Naive thymus-derived CD4-positive, alpha-beta T cell (primary cell): ENCODE measurements around the gene MRPL33. TPM values are rescaled to one million over a fixed set of nuclear protein-coding genes. Genes with fewer than 3 reads are reported as not detected.
"Not testable (repeated sequence)": the region's sequence is repeated elsewhere in the genome, so short reads cannot be mapped to it uniquely, and the experiment has no call there.

Experiments used
- ATAC-seq: fragments of 150-1000 bp; cut with Tn5 transposase; 2 replicates; pipeline ENCODE4 v1.10.0; 2021; ENCODE audit warnings: mild to moderate bottlenecking, moderate library complexity
- CTCF ChIA-PET: fragments of 350-600 bp; sonication (Branson Sonifier 250); formaldehyde crosslinking; loops from one replicate; lab custom pipeline; 2021; ENCODE audit warnings: antibody characterized with exemption; lab: Charles Lee
- POLR2A ChIA-PET: fragments of 350-600 bp; sonication (Branson Sonifier 250); formaldehyde crosslinking; loops from one replicate; lab custom pipeline; 2021; ENCODE audit warnings: antibody characterized with exemption, inconsistent platforms; lab: Charles Lee
- DNase-seq, 9 donors: peaks; one replicate each; pipeline versions ENCODE4 v3.0.0 to v3.0.0-alpha.2; 2020 to 2022; ENCODE audit warnings: mixed read lengths in 1 of 9
- H3K27ac ChIP-seq: one replicate; pipeline ENCODE4 v1.7.0; 2013; ENCODE audit warnings: mild to moderate bottlenecking, low read depth, low read length, moderate library complexity
- H3K27me3 ChIP-seq, 2 donors: one replicate each; pipeline ENCODE4 v1.7.0; 2013; ENCODE audit warnings: low read length in 2 of 2, mild to moderate bottlenecking in 2 of 2, moderate library complexity in 2 of 2; ENCODE audit not compliant: control insufficient read depth in 2 of 2, insufficient read depth in 2 of 2
- H3K36me3 ChIP-seq, 3 experiments: 1 replicate in 2 of 3; 2 replicates in 1 of 3; pipeline ENCODE4 v1.7.0; 2013; ENCODE audit warnings: low read length in 3 of 3, mild to moderate bottlenecking in 3 of 3, moderate library complexity in 1 of 3; ENCODE audit not compliant: insufficient read depth in 3 of 3, control insufficient read depth in 2 of 3
- H3K4me1 ChIP-seq, 2 donors: one replicate each; pipeline ENCODE4 v1.7.0; 2013; ENCODE audit warnings: low read length in 2 of 2, mild to moderate bottlenecking in 2 of 2, moderate library complexity in 1 of 2; ENCODE audit not compliant: control insufficient read depth in 2 of 2, insufficient read depth in 2 of 2
- H3K4me3 ChIP-seq: 2 replicates; pipeline ENCODE4 v1.7.0; 2013; ENCODE audit warnings: mild to moderate bottlenecking, low read length
- H3K9me3 ChIP-seq, 3 experiments: 1 replicate in 2 of 3; 2 replicates in 1 of 3; pipeline ENCODE4 v1.7.0; 2013; ENCODE audit warnings: low read length in 3 of 3; ENCODE audit not compliant: control insufficient read depth in 2 of 3
- H3K27ac Mint-ChIP-seq, 9 donors: one replicate each; pipeline ENCODE4 v1.8.0; 2020 to 2022; ENCODE audit warnings: mixed read lengths in 9 of 9, mild to moderate bottlenecking in 8 of 9, moderate library complexity in 5 of 9, inconsistent platforms in 2 of 9
- H3K27me3 Mint-ChIP-seq, 5 donors: one replicate each; pipeline ENCODE4 v1.8.0; 2021 to 2022; ENCODE audit warnings: mixed read lengths in 5 of 5, mild to moderate bottlenecking in 1 of 5
- H3K36me3 Mint-ChIP-seq, 5 donors: one replicate each; pipeline ENCODE4 v1.8.0; 2020 to 2022; ENCODE audit warnings: mixed read lengths in 5 of 5, mild to moderate bottlenecking in 3 of 5, inconsistent platforms in 1 of 5
- H3K4me1 Mint-ChIP-seq, 7 donors: one replicate each; pipeline ENCODE4 v1.8.0; 2020 to 2022; ENCODE audit warnings: mixed read lengths in 7 of 7, mild to moderate bottlenecking in 3 of 7, inconsistent platforms in 1 of 7
- H3K4me3 Mint-ChIP-seq, 10 donors: one replicate each; pipeline ENCODE4 v1.8.0; 2020 to 2022; ENCODE audit warnings: mild to moderate bottlenecking in 10 of 10, mixed read lengths in 10 of 10, moderate library complexity in 6 of 10, inconsistent platforms in 2 of 10
- H3K9me3 Mint-ChIP-seq, 11 donors: one replicate each; pipeline ENCODE4 v1.8.0; 2020 to 2022; ENCODE audit warnings: mixed read lengths in 11 of 11, mild to moderate bottlenecking in 4 of 11, inconsistent platforms in 1 of 11, moderate library complexity in 1 of 11
- intact Hi-C, 2 donors: fragments of 100-400 bp; cut with micrococcal nuclease; formaldehyde crosslinking; loops; one replicate each; pipeline ENCODE4 v1.15.1; 2023
- polyA plus RNA-seq, 2 donors: library from polyadenylated mRNA; unstranded; fragments of 300-500 nt; fragmentation: Illumina TruSeq; gene quantifications; one replicate each; pipeline ENCODE4 v1.2.3, GENCODE V29; 2021
- total RNA-seq, 6 experiments: library from RNA in 5 of 6; stranded (reverse) in 5 of 6; gene quantifications; 1 replicate in 5 of 6; 2 replicates in 1 of 6; pipeline ENCODE4 v1.2.3 and lab custom pipeline; 2021 to 2026

The MRPL33 gene
- total and polyA plus RNA-seq, 7 experiments from 2014 or later = 27.3 to 233 (median 38.8) TPM

DNA sequence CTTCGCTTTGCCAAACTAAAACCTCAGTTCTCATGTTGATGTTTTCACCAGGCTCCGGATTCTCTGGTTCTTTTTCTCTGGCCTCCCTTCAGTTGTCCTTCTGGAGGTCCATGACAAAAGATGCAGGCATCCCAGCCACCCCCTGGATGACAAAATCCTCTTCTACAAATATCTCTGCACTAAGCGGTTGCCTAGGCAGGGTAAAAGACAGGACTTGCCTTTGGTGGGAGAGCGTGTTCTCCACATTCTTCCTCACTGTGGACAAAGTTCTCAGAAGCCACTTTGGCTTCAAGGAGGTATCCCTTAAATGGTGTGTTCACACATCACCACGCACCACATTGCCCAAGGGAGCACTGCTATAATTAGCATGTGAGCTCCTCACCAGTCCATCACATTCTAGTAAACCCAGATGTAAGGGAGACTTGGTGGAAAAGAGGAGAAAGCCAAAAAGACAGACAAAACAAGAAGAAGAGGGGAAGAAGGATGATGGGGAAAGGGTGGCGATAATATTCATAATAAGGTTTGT is 23.6 kb upstream of the MRPL33 start:
- H3K9me3 Mint-ChIP-seq = peaks cover 0 to 24% (median 13%) of the 10 kb centered on the region in 11 donors
- DNase-seq = no peak
- POLR2A ChIA-PET = no interaction called here
- no peaks in the 10 kb centered on the region for H3K36me3 ChIP-seq
- intact Hi-C loops = no loop called here
- peaks cover 0 to 10% (median 5%) of the 10 kb centered on the region in 5 donors for H3K36me3 Mint-ChIP-seq
- H3K27ac ChIP-seq = no peak overlapping the region
- no peak for ATAC-seq
- no peak overlapping the region for H3K4me3 Mint-ChIP-seq
- H3K4me1 Mint-ChIP-seq = no peaks in the 10 kb centered on the region
- peaks cover 0 to 25% (median 7%) of the 10 kb centered on the region in 5 donors for H3K27me3 Mint-ChIP-seq
- CTCF ChIA-PET = no interaction called here
- no peaks in the 10 kb centered on the region for H3K4me1 ChIP-seq
- no peak overlapping the region for H3K27ac Mint-ChIP-seq
- no peaks in the 10 kb centered on the region for H3K27me3 ChIP-seq
- H3K4me3 ChIP-seq = no peak overlapping the region
- H3K9me3 ChIP-seq = peaks cover 0 to 11% (median 0%) of the 10 kb centered on the region in 3 experiments

DNA sequence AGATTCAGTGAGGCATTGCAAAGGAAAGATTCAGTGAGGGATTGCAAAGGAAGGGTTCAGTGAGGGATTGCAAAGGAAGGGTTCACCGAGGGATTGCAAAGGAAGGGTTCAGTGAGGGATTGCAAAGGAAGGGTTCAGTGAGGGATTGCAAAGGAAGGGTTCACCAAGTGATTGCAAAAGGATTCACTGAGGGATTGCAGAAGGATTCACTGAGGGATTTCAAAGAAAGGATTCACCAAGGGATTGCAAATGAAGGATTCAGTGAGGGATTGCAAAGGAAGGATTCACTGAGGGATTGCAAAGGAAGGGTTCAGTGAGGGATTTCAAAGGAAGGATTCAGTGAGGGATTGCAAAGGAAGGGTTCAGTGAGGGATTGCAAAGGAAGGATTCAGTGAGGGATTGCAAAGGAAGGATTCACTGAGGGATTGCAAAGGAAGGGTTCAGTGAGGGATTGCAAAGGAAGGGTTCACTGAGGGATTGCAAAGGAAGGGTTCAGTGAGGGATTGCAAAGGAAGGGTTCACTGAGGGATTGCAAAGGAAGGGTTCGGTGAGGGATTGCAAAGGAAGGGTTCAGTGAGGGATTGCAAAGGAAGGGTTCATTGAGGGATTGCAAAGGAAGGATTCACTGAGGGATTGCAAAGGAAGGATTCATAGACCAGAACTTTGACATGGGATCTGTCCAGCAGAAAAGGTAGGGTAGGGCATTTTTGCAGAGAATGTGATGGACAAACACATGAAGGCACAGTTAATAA is 22.5 kb upstream of the MRPL33 start:
- H3K4me1 ChIP-seq, ATAC-seq, H3K27ac ChIP-seq, H3K36me3 ChIP-seq, H3K27ac Mint-ChIP-seq, H3K4me3 ChIP-seq, H3K4me1 Mint-ChIP-seq, intact Hi-C loops, CTCF ChIA-PET, DNase-seq, H3K27me3 ChIP-seq, H3K4me3 Mint-ChIP-seq: not testable (repeated sequence)
- POLR2A ChIA-PET = interaction anchor here (0.8 kb wide), 1 partner anchor 432 kb away, joined by 3 read pairs; no protein-coding TSS in a partner anchor
- H3K9me3 ChIP-seq = peaks cover 0 to 11% (median 0%) of the 10 kb centered on the region in 3 experiments
- peaks cover 0 to 24% (median 13%) of the 10 kb centered on the region in 11 donors for H3K9me3 Mint-ChIP-seq
- peaks cover 0 to 25% (median 6%) of the 10 kb centered on the region in 5 donors for H3K27me3 Mint-ChIP-seq
- peaks cover 0 to 10% (median 5%) of the 10 kb centered on the region in 5 donors for H3K36me3 Mint-ChIP-seq

DNA sequence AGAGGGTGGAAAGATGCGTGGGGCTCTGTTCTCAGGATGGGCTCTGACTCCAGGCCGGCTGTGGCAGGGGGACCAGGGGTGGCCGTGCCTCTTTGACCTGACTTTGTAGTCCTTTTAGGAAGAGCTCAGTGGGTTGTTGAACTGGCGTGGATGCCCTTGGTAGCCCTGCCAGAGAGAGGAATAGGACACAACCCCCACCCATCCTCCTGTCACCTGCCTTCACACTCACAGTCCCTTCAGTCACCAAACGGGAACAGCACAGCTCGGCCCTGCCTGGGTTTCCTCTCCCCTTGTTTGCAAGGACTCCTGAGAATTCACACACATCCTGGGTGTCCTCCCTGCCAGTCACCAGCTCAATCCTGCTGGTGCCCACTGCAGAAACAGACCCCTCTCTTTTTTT is 20.1 kb upstream of the MRPL33 start:
- peaks cover 0 to 15% (median 6%) of the 10 kb centered on the region in 5 donors for H3K27me3 Mint-ChIP-seq
- Histone ChIP-seq H3K4me1 (no peaks in the 10 kb centered on the region), H3K4me3 (no peak overlapping the region), H3K27me3 (no peaks in the 10 kb centered on the region), H3K36me3 (no peaks in the 10 kb centered on the region), H3K27ac (no peak overlapping the region), H3K9me3 (peaks cover 0 to 11% (median 0%) of the 10 kb centered on the region in 3 experiments)
- peaks cover 0 to 10% (median 0%) of the 10 kb centered on the region in 7 donors for H3K4me1 Mint-ChIP-seq
- H3K36me3 Mint-ChIP-seq = peaks cover 0 to 9% (median 5%) of the 10 kb centered on the region in 5 donors
- intact Hi-C loops = no loop called here
- no peak for ATAC-seq
- POLR2A ChIA-PET = no interaction called here
- no peak overlapping the region for H3K27ac Mint-ChIP-seq
- CTCF ChIA-PET = interaction anchor here (0.7 kb wide), 1 partner anchor 8 kb away, joined by 4 read pairs; no protein-coding TSS in a partner anchor
- H3K9me3 Mint-ChIP-seq = peaks cover 0 to 22% (median 13%) of the 10 kb centered on the region in 11 donors
- no peak overlapping the region for H3K4me3 Mint-ChIP-seq
- DNase-seq = no peak

DNA sequence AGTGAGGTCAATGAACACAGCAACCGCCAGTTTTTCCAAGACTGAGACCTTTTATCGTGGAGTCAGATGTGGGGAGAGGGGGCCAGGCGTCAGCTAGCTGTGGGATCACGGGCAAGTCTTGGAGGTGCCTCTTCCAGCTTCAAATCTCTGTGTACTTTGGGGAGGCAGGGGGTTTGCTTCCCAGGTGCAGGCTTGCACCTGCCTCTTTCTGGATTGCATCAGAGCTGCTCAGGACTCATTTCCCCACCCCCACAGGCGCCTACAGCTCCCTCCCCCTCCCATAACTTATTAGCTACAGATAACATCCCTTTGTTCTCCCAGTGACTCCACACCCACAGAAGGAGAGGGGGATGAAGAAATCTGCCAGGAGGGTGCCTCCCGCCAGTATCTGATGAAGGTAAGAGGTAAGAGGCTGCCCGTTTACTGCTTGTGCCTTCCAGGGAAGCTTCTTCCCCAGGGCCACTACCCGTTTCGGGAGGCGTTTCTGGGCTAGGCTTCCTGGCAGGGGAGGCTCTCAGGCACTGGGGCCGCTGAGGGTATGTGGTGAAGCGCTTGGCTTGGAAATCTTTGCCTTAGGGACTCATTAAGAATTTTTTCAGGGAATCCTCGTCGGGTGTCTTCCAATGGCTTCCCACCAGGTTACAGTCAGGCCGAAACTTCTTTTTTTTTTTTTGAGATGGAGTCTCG is 18.8 kb upstream of the MRPL33 start:
- Histone ChIP-seq H3K36me3 (no peaks in the 10 kb centered on the region), H3K27ac (no peak overlapping the region), H3K4me1 (no peaks in the 10 kb centered on the region), H3K4me3 (no peak overlapping the region), H3K9me3 (peaks cover 0 to 11% (median 0%) of the 10 kb centered on the region in 3 experiments), H3K27me3 (no peaks in the 10 kb centered on the region)
- no peak for ATAC-seq
- peaks cover 0 to 22% (median 11%) of the 10 kb centered on the region in 11 donors for H3K9me3 Mint-ChIP-seq
- H3K27ac Mint-ChIP-seq = no peak overlapping the region
- CTCF ChIA-PET = no interaction called here
- intact Hi-C loops = no loop called here
- POLR2A ChIA-PET = no interaction called here
- peaks cover 0 to 15% (median 6%) of the 10 kb centered on the region in 5 donors for H3K27me3 Mint-ChIP-seq
- no peak for DNase-seq
- H3K4me1 Mint-ChIP-seq = peaks cover 0 to 10% (median 0%) of the 10 kb centered on the region in 7 donors
- peaks cover 0 to 9% (median 5%) of the 10 kb centered on the region in 5 donors for H3K36me3 Mint-ChIP-seq
- H3K4me3 Mint-ChIP-seq = no peak overlapping the region

DNA sequence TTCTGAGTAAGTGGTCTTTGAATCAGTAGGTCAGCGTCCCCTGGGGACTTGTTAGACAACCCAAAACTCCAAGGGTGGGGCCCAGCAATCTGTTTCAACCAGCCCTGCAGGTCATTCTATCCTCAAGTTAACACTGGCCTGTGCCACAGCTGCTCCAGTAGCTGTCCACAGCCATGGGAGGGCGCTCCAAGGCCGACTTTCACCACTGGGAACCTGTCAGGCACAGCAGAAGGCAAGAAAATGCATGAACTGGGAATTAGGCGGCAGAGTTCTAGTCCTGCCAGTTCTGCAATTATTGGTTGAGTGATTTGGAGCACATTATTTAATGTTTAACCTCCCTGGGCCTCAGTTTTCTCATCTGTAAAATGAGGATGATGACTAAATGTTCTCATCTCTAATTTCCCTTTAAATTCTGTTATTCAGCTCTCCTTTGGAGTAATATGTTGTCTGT is 17.4 kb upstream of the MRPL33 start:
- POLR2A ChIA-PET = no interaction called here
- H3K4me1 ChIP-seq = no peaks in the 10 kb centered on the region
- H3K36me3 Mint-ChIP-seq = no peaks in the 10 kb centered on the region

DNA sequence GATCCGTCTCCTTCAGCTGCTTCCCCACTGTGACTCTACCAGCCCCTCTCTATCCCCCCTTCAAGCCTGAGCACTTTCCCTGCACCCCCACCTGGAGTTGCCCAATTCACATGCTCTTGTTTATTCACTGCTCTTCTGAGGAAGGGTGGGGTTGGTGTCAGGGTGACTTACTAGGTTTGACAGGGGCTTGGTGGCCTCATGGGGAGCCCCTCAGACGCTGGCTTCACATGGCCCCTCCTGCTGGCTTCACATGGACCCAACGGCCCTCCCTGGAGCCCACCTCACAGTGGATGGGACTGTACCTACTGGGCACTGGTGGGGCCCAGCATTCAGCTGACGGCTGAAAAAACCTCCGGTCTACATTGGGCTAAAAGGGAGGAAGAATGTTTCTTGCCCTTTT is 16.7 kb upstream of the MRPL33 start:
- intact Hi-C loops = loop anchor here (1.0 to 2.0 kb wide), 2 partner anchors 642 to 697 kb away; no protein-coding TSS in a partner anchor
- Mint-ChIP-seq H3K4me1 (peaks cover 0 to 10% (median 0%) of the 10 kb centered on the region in 7 donors), H3K27me3 (peaks cover 0 to 10% (median 5%) of the 10 kb centered on the region in 5 donors), H3K27ac (peak overlapping the region in 1 of 9 donors; percentile 54), H3K36me3 (no peaks in the 10 kb centered on the region), H3K4me3 (no peak overlapping the region), H3K9me3 (peaks cover 0 to under 1% (median 0%) of the 10 kb centered on the region in 11 donors)
- DNase-seq (no peak), ATAC-seq (no peak)
- ChIA-PET POLR2A (no interaction called here), CTCF (interaction anchor here (0.7 to 1.5 kb wide), 2 partner anchors 29 to 698 kb away, joined by 3 read pairs; no protein-coding TSS in a partner anchor)
- no peaks in the 10 kb centered on the region for H3K27me3 ChIP-seq
- H3K4me3 ChIP-seq = no peak overlapping the region
- no peaks in the 10 kb centered on the region for H3K36me3 ChIP-seq
- no peaks in the 10 kb centered on the region for H3K4me1 ChIP-seq
- H3K9me3 ChIP-seq = no peaks in the 10 kb centered on the region
- no peak overlapping the region for H3K27ac ChIP-seq

More for the DNA sequence above, 17.4 kb upstream of the MRPL33 start:
- Mint-ChIP-seq H3K27ac (no peak overlapping the region), H3K4me3 (no peak overlapping the region), H3K27me3 (peaks cover 0 to 10% (median 5%) of the 10 kb centered on the region in 5 donors), H3K9me3 (peaks cover 0 to 8% (median 2%) of the 10 kb centered on the region in 11 donors), H3K4me1 (peaks cover 0 to 10% (median 0%) of the 10 kb centered on the region in 7 donors)
- peaks cover 0 to 4% (median 0%) of the 10 kb centered on the region in 3 experiments for H3K9me3 ChIP-seq
- intact Hi-C loops = loop anchor here (1.0 to 2.0 kb wide), 2 partner anchors 643 to 698 kb away; no protein-coding TSS in a partner anchor
- ATAC-seq (peak; percentile 89), DNase-seq (peak in 8 of 9 donors; percentile 8 to 79 (median 28))
- no peak overlapping the region for H3K27ac ChIP-seq
- H3K4me3 ChIP-seq = no peak overlapping the region
- no peaks in the 10 kb centered on the region for H3K36me3 ChIP-seq
- CTCF ChIA-PET = interaction anchor here (1.5 kb wide), 1 partner anchor 698 kb away, joined by 3 read pairs; no protein-coding TSS in a partner anchor
- H3K27me3 ChIP-seq = no peaks in the 10 kb centered on the region
